ENCODE data around the gene SLC16A10. TPM values are rescaled to one million over a fixed set of nuclear protein-coding genes. Genes with fewer than 3 reads are reported as not detected.

SLC16A10 gene
- total RNA-seq, 1 experiment from 2014 or later, result 2.9 TPM

- H3K4me1 ChIP-seq (ENCODE audit: insufficient read depth, low read length), result peaks cover 11% of the 10 kb centered on the region
- H3K4me2 ChIP-seq (ENCODE audit: low read length), result no peak overlapping the region
- H3K79me2 ChIP-seq (ENCODE audit: low read length), result 0 out of 2 replicates have a peak, but pooled peaks cover 10% of the 10 kb centered on the region
- no peak overlapping the region for H3K9ac ChIP-seq (ENCODE audit: low read length)
- no peak overlapping the region for H3K27ac ChIP-seq (ENCODE audit: low read length)
- ATAC-seq, result no peak
- H4K20me1 ChIP-seq (ENCODE audit: low read length), result no peaks in the 10 kb centered on the region
- H3F3A ChIP-seq (ENCODE audit: low read length, unreplicated experiment), result no peaks in the 10 kb centered on the region
- no peak for DNase-seq
- no peaks in the 10 kb centered on the region for H3K9me3 ChIP-seq (ENCODE audit: low read length)
- H3K27me3 ChIP-seq (ENCODE audit: low read length), result no peaks in the 10 kb centered on the region
- intact Hi-C loops (cut with micrococcal nuclease), result no loop called here
- BruUV-seq (replicated peaks), result no TSS peak
- no peak for TF ChIP-seq EZH2 (IDR thresholded peaks at IDR 0.05; ENCODE audit: low read length, unreplicated experiment)
- no peak for TF ChIP-seq CTCF (conservative IDR thresholded peaks at IDR 0.05; ENCODE audit: low read depth, low read length)
- TF ChIP-seq EZH2phosphoT487 (IDR thresholded peaks at IDR 0.05; ENCODE audit: borderline replicate concordance, low read length), result no peak
- H3K4me3 ChIP-seq (ENCODE audit: low read length), result no peak overlapping the region
- no peaks in the 10 kb centered on the region; the same call in 1 of the 2 replicates for H3K36me3 ChIP-seq (ENCODE audit: low read depth, low read length)
- ChIA-PET POLR2A (ENCODE audit: unreplicated experiment) (no interaction called here), CTCF (no interaction called here)
- H3K9me2 ChIP-seq (replicated peaks; ENCODE audit: low read length), result no peaks in the 10 kb centered on the region
- H2AFZ ChIP-seq (ENCODE audit: low read length), result no peak overlapping the region
These were observed 180.5 kb downstream of the SLC16A10 start for GRCh38 chr6:111267764-111268333.

DNA sequence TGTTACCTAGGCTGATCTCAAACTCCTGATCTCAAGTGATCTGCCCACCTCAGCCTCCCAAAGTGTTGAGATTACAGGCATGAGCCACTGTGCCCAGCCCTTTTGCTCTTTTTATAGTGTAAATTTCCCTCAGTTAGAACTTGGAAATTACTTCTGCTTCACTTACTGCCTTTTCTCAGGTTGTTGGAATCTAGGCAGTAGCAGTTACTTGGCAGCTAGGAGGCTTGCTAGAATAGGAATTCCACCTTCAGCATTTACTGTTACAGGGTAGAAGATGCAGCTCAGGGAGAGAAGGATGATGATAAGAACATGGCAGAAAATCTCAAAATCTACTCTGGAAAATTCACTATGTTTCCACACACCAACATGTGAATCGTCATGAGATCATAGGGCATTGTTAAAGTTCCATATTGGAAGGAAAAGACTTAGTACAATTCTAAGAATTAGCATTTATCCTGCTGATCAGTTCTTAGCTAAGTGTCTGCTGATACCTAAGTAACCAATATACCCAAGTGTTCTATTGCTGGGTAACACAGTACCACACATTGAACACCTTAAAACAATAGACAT, 182.2 kb downstream of the SLC16A10 start:
- intact Hi-C loops (cut with micrococcal nuclease), result no loop called here
- no TSS peak for BruUV-seq (replicated peaks)
- Histone ChIP-seq H3K4me3 (ENCODE audit: low read length) (no peak overlapping the region), H4K20me1 (ENCODE audit: low read length) (no peaks in the 10 kb centered on the region), H3K9me2 (replicated peaks; ENCODE audit: low read length) (no peaks in the 10 kb centered on the region), H3K27ac (ENCODE audit: low read length) (no peak overlapping the region), H2AFZ (ENCODE audit: low read length) (no peak overlapping the region), H3K4me1 (ENCODE audit: insufficient read depth, low read length) (no peaks in the 10 kb centered on the region), H3K36me3 (ENCODE audit: low read depth, low read length) (peaks cover 8% of the 10 kb centered on the region), H3F3A (ENCODE audit: low read length, unreplicated experiment) (no peaks in the 10 kb centered on the region), H3K9ac (ENCODE audit: low read length) (no peak overlapping the region), H3K9me3 (ENCODE audit: low read length) (no peaks in the 10 kb centered on the region), H3K27me3 (ENCODE audit: low read length) (no peaks in the 10 kb centered on the region), H3K4me2 (ENCODE audit: low read length) (no peak overlapping the region), H3K79me2 (ENCODE audit: low read length) (0 out of 2 replicates have a peak, but pooled peaks cover 9% of the 10 kb centered on the region)
- peak; percentile 9 for DNase-seq
- ChIA-PET POLR2A (ENCODE audit: unreplicated experiment) (no interaction called here), CTCF (no interaction called here)
- no peak for TF ChIP-seq EZH2phosphoT487 (IDR thresholded peaks at IDR 0.05; ENCODE audit: borderline replicate concordance, low read length)
- no peak for TF ChIP-seq EZH2 (IDR thresholded peaks at IDR 0.05; ENCODE audit: low read length, unreplicated experiment)
- TF ChIP-seq CTCF (conservative IDR thresholded peaks at IDR 0.05; ENCODE audit: low read depth, low read length), result no peak
- no peak for ATAC-seq

DNA sequence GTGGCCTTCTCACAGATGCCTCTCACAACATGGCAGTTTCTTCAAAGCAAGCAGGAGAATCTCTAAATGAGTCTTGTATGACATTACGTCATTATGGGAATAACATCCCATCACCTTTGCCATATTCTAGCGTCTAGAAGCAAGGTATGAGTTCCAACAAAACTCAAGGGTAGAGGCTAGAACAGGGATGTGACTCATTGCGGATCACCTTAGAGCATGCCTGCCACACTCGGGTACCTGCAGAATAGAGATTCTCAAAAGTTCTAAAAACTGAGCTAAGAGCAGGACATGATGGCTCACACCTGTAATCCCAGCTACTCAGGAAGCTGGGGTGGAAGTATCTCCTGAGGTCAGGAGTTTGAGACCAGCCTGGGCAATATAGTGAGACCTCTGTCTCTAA, 182.8 kb downstream of the SLC16A10 start:
- no peak for TF ChIP-seq EZH2 (IDR thresholded peaks at IDR 0.05; ENCODE audit: low read length, unreplicated experiment)
- TF ChIP-seq CTCF (conservative IDR thresholded peaks at IDR 0.05; ENCODE audit: low read depth, low read length), result no peak
- no peak for TF ChIP-seq EZH2phosphoT487 (IDR thresholded peaks at IDR 0.05; ENCODE audit: borderline replicate concordance, low read length)
- ChIA-PET CTCF (interaction anchor here (0.7 kb wide), 1 partner anchor 208 kb away, joined by 3 read pairs; no protein-coding TSS in a partner anchor), POLR2A (ENCODE audit: unreplicated experiment) (no interaction called here)
- H3K4me1 ChIP-seq (ENCODE audit: insufficient read depth, low read length), result no peaks in the 10 kb centered on the region
- intact Hi-C loops (cut with micrococcal nuclease), result no loop called here
- H4K20me1 ChIP-seq (ENCODE audit: low read length), result no peaks in the 10 kb centered on the region
- no peak overlapping the region for H3K9ac ChIP-seq (ENCODE audit: low read length)
- H3F3A ChIP-seq (ENCODE audit: low read length, unreplicated experiment), result no peaks in the 10 kb centered on the region
- H3K27ac ChIP-seq (ENCODE audit: low read length), result no peak overlapping the region
- H3K4me2 ChIP-seq (ENCODE audit: low read length), result no peak overlapping the region
- no peak overlapping the region for H2AFZ ChIP-seq (ENCODE audit: low read length)
- H3K36me3 ChIP-seq (ENCODE audit: low read depth, low read length), result peaks cover 13% of the 10 kb centered on the region
- no peaks in the 10 kb centered on the region for H3K27me3 ChIP-seq (ENCODE audit: low read length)
- no peaks in the 10 kb centered on the region for H3K9me3 ChIP-seq (ENCODE audit: low read length)
- DNase-seq (no peak), ATAC-seq (no peak)
- no peaks in the 10 kb centered on the region for H3K9me2 ChIP-seq (replicated peaks; ENCODE audit: low read length)
- H3K4me3 ChIP-seq (ENCODE audit: low read length), result no peak overlapping the region
- H3K79me2 ChIP-seq (ENCODE audit: low read length), result 0 out of 2 replicates have a peak, but pooled peaks cover 9% of the 10 kb centered on the region
- no TSS peak for BruUV-seq (replicated peaks)

Measured in PC-3 (cell line).